Loucy (cell line): ENCODE data around the gene UNC5C.

Experiments used
- H2AFZ ChIP-seq: fragments of 200-600 bp; sonication (generic); 2 replicates; pipeline ENCODE4 v1.6.0; 2016; ENCODE audit warnings: antibody characterized with exemption, mild to moderate bottlenecking, low read length, moderate library complexity
- H3F3A ChIP-seq: fragments of 200-600 bp; 2 replicates; pipeline ENCODE4 v1.6.0; 2016; ENCODE audit warnings: antibody characterized with exemption, low read depth, mild to moderate bottlenecking
- H3K27me3 ChIP-seq: fragments of 200-600 bp; sonication (generic); 2 replicates; pipeline ENCODE4 v1.6.1; 2014; ENCODE audit warnings: low read length, mild to moderate bottlenecking; ENCODE audit not compliant: insufficient read depth, poor library complexity, severe bottlenecking
- H3K36me3 ChIP-seq: fragments of 200-600 bp; sonication (generic); 2 replicates; pipeline ENCODE4 v1.6.1; 2016; ENCODE audit warnings: low read length; ENCODE audit not compliant: insufficient read depth
- H3K4me1 ChIP-seq: fragments of 200-600 bp; sonication (generic); 2 replicates; pipeline ENCODE4 v1.5.1; 2014; ENCODE audit warnings: low read length, mild to moderate bottlenecking; ENCODE audit not compliant: insufficient read depth, poor library complexity, severe bottlenecking
- H3K4me2 ChIP-seq: fragments of 200-600 bp; sonication (generic); 2 replicates; pipeline ENCODE4 v1.6.0; 2014; ENCODE audit warnings: antibody characterized with exemption, low read length, low read depth, mild to moderate bottlenecking; ENCODE audit not compliant: poor library complexity, severe bottlenecking
- H3K4me3 ChIP-seq: fragments of 200-600 bp; sonication (generic); 2 replicates; pipeline ENCODE4 v1.5.1; 2014; ENCODE audit warnings: low read length, mild to moderate bottlenecking, mixed read lengths; ENCODE audit not compliant: poor library complexity, severe bottlenecking
- H3K79me2 ChIP-seq: fragments of 200-600 bp; sonication (generic); 2 replicates; pipeline ENCODE4 v1.6.1; 2014; ENCODE audit warnings: low read length; ENCODE audit not compliant: insufficient read depth
- H3K9ac ChIP-seq: fragments of 200-600 bp; sonication (generic); 2 replicates; pipeline ENCODE4 v1.6.0; 2014; ENCODE audit warnings: mild to moderate bottlenecking, low read depth, low read length, moderate library complexity; ENCODE audit not compliant: poor library complexity, severe bottlenecking
- H3K9me2 ChIP-seq: fragments of 200-600 bp; sonication (generic); replicated peaks from 2 replicates; pipeline ENCODE4 v1.6.1; 2016; ENCODE audit warnings: low read depth, low read length, mixed read lengths
- H3K9me3 ChIP-seq: fragments of 200-600 bp; sonication (generic); 2 replicates; pipeline ENCODE4 v1.6.1; 2014; ENCODE audit warnings: mild to moderate bottlenecking, antibody characterized with exemption, low read length, low read depth; ENCODE audit not compliant: insufficient read depth
- H4K20me1 ChIP-seq: fragments of 200-600 bp; sonication (generic); 2 replicates; pipeline ENCODE4 v1.6.0; 2014; ENCODE audit warnings: antibody characterized with exemption, low read length, mild to moderate bottlenecking; ENCODE audit not compliant: insufficient read depth, poor library complexity, severe bottlenecking
- EZH2phosphoT487 ChIP-seq: fragments of 200-600 bp; IDR thresholded peaks from 2 replicates; pipeline ENCODE4 v1.6.1; 2018; ENCODE audit warnings: antibody characterized with exemption, mild to moderate bottlenecking, moderate library complexity, borderline replicate concordance
- TF ChIP-seq, protein P1 (sequence below): fragments of 200-600 bp; sonication (generic); conservative IDR thresholded peaks from 2 replicates; pipeline ENCODE4 v1.5.1; 2014; ENCODE audit warnings: mild to moderate bottlenecking, antibody characterized with exemption, low read length

Gene UNC5C

DNA sequence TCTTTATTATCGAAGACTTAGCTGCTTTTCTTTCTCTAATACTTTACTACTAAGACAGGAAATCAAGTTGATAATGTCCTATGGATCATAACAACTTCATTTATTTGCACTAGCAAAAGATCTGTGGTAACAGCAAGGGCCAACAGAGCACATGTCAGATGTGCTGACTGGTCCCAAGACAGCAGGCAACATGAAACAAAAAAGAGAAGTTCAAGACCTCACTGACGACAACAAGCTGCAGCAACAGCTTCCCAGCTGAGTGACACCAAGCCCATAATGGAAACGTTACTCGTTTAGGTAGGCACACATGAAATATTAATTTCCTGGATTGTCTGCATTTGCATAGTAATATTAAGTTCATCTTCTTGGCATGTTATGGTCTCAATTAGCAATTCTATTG is 126.9 kb downstream of the UNC5C start:
- Histone ChIP-seq H3F3A (no peaks in the 10 kb centered on the region), H3K79me2 (no peaks in the 10 kb centered on the region), H3K4me1 (no peaks in the 10 kb centered on the region), H3K4me3 (no peak overlapping the region), H3K9me2 (no peaks in the 10 kb centered on the region), H3K4me2 (no peak overlapping the region), H2AFZ (no peak overlapping the region), H3K9ac (no peak overlapping the region), H3K9me3 (no peaks in the 10 kb centered on the region), H3K36me3 (no peaks in the 10 kb centered on the region), H3K27me3 (no peaks in the 10 kb centered on the region), H4K20me1 (no peaks in the 10 kb centered on the region)
- TF ChIP-seq EZH2phosphoT487, result no peak

DNA sequence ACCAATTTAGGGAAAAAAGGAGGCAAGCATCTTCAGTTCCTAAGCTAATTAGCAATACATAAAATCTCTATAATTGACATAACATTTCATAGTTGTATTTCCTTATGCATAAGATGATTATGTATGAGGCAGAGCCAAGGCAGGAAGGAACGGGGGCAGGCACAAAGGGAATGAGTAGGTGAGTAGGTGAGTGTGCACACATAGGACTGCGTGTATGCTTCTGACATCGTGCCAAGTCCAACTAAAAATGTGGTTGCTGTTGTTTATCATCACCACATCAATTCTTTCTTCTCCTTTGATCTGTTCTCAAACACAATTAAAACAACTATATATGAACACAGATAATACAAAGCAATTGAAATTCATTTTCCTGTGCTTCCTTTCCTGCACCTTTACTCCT is 131.2 kb downstream of the UNC5C start:
- Histone ChIP-seq H2AFZ (no peak overlapping the region), H3K9me3 (no peaks in the 10 kb centered on the region), H3K36me3 (no peaks in the 10 kb centered on the region), H3K4me1 (no peaks in the 10 kb centered on the region), H3K9me2 (no peaks in the 10 kb centered on the region), H3K4me3 (no peak overlapping the region), H3K4me2 (no peak overlapping the region), H3K79me2 (no peaks in the 10 kb centered on the region), H3F3A (no peaks in the 10 kb centered on the region), H3K27me3 (no peaks in the 10 kb centered on the region), H4K20me1 (no peaks in the 10 kb centered on the region), H3K9ac (no peak overlapping the region)
- TF ChIP-seq, protein P1, sequence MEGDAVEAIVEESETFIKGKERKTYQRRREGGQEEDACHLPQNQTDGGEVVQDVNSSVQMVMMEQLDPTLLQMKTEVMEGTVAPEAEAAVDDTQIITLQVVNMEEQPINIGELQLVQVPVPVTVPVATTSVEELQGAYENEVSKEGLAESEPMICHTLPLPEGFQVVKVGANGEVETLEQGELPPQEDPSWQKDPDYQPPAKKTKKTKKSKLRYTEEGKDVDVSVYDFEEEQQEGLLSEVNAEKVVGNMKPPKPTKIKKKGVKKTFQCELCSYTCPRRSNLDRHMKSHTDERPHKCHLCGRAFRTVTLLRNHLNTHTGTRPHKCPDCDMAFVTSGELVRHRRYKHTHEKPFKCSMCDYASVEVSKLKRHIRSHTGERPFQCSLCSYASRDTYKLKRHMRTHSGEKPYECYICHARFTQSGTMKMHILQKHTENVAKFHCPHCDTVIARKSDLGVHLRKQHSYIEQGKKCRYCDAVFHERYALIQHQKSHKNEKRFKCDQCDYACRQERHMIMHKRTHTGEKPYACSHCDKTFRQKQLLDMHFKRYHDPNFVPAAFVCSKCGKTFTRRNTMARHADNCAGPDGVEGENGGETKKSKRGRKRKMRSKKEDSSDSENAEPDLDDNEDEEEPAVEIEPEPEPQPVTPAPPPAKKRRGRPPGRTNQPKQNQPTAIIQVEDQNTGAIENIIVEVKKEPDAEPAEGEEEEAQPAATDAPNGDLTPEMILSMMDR, result no peak
- no peak for TF ChIP-seq EZH2phosphoT487

DNA sequence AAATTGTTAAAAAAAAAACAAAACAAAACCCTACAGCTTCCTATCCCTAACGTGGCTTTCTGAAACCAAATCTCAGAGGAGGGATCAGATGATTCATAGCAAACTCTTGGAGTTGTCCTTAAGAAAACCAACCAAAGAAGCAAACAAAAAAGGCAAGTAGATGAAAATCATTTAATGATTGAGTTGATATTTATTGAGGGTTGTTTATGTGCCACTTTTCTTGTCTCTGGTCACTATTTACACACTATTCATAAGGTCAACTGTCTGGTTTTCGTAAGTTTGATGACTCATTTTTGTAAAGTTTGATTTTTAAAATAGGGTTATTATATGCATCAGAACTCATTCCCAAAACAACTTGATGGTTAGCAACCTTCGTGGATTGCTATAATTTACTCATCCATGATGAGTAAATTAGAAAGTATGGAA is 133.4 kb downstream of the UNC5C start:
- no peak for TF ChIP-seq EZH2phosphoT487
- TF ChIP-seq, protein P1, result no peak
- Histone ChIP-seq H3K27me3 (no peaks in the 10 kb centered on the region), H3K79me2 (no peaks in the 10 kb centered on the region), H4K20me1 (no peaks in the 10 kb centered on the region), H3K36me3 (no peaks in the 10 kb centered on the region), H3K9me3 (no peaks in the 10 kb centered on the region), H3F3A (no peaks in the 10 kb centered on the region), H3K4me3 (no peak overlapping the region), H3K9me2 (no peaks in the 10 kb centered on the region), H3K9ac (no peak overlapping the region), H3K4me2 (no peak overlapping the region), H3K4me1 (no peaks in the 10 kb centered on the region), H2AFZ (no peak overlapping the region)

DNA sequence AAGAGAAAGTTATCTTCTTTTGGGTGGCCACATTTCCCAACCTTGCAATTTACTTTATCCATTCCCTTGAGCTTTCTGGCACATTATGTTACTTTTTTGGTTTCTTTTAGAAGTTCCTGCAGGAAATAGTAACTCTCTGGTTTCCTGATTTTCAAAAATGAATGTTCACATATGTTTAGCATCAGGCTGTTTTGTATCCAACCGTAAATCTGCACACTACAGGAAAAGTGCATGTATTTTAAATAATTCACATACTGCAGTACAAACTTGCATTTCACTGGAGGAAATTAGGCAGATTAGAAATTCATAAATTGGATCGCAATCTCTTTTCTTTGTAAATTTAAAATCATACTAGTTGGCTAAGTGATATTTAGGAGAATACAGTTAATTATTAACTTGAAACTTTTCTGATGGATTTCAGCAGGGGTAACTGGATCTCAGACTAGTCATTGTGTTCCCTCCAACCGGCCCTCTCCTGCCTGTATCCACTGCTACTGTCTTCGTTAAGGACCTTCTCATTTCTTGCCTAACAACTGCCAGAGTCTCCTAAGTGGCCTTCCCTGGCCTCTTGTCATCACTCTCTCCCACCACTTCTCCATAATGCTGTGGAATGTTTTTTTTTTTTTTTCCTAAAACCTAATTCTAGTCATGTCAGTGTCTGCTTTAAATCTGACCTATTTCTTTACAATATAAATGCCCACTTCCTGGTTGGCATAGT is 137.2 kb downstream of the UNC5C start:
- no peaks in the 10 kb centered on the region for H3K79me2 ChIP-seq
- H3K4me2 ChIP-seq, result no peak overlapping the region
- no peaks in the 10 kb centered on the region for H3K27me3 ChIP-seq
- no peak for TF ChIP-seq EZH2phosphoT487
- TF ChIP-seq, protein P1, result no peak
- H3K9ac ChIP-seq, result no peak overlapping the region
- no peaks in the 10 kb centered on the region for H3K9me3 ChIP-seq
- H3F3A ChIP-seq, result no peaks in the 10 kb centered on the region
- H3K4me3 ChIP-seq, result no peak overlapping the region
- H3K9me2 ChIP-seq, result no peaks in the 10 kb centered on the region
- H3K4me1 ChIP-seq, result no peaks in the 10 kb centered on the region
- no peak overlapping the region for H2AFZ ChIP-seq
- no peaks in the 10 kb centered on the region for H3K36me3 ChIP-seq
- H4K20me1 ChIP-seq, result no peaks in the 10 kb centered on the region
